GM12878 (cell line): ENCODE data around the gene TRIL. TPM values are rescaled to one million over a fixed set of nuclear protein-coding genes. Genes with fewer than 3 reads are reported as not detected.

Source experiments
- ATAC-seq: fragments of 200-7000 bp; cut with Tn5 transposase; 3 replicates; pipeline ENCODE4 v1.9.1; 2020; ENCODE audit warnings: mild to moderate bottlenecking, moderate library complexity
- BruUV-seq: library from RNA; stranded (reverse); fragments of 400-500 nt; replicated peaks from 2 replicates; lab custom pipeline; 2021; lab: Mats Ljungman, UMichigan
- CTCF ChIA-PET: fragments of 300-600 bp; sonication (Branson Sonifier 250); formaldehyde crosslinking; extraction: SDS; loops from one replicate; lab custom pipeline; 2021; ENCODE audit warnings: inconsistent platforms; lab: Yijun Ruan, JAX
- POLR2A ChIA-PET: fragments of 350-600 bp; formaldehyde crosslinking; extraction: SDS; loops from one replicate; lab custom pipeline; 2021; ENCODE audit warnings: inconsistent platforms; lab: Charles Lee
- RAD21 ChIA-PET: fragments of 300-600 bp; sonication (Branson Sonifier 250); formaldehyde crosslinking; loops from one replicate; lab custom pipeline; 2023; ENCODE audit warnings: antibody characterized with exemption; ENCODE audit not compliant: unreplicated experiment; lab: Charles Lee
- SMC1A ChIA-PET: fragments of 300-600 bp; sonication (Branson Sonifier 250); formaldehyde crosslinking; loops from one replicate; lab custom pipeline; 2023; ENCODE audit not compliant: unreplicated experiment, uncharacterized antibody; lab: Charles Lee
- DNase-seq: peaks from one replicate; pipeline ENCODE4 v3.0.0-alpha.2; 2011; ENCODE audit warnings: low read depth, low spot score
- FAIRE-seq: peaks from 3 replicates; lab custom pipeline; 2011; peaks lifted over from hg19 to GRCh38; lab: Jason Lieb, UNC
- H2AFZ ChIP-seq: 2 replicates; pipeline ENCODE4 v1.6.0; 2011; ENCODE audit warnings: low read depth, low read length, control low read depth; ENCODE audit not compliant: control insufficient read depth
- H3K27ac ChIP-seq: 2 replicates; pipeline ENCODE4 v1.5.1; 2011; ENCODE audit warnings: control low read depth; ENCODE audit not compliant: control insufficient read depth, insufficient read depth
- H3K27me3 ChIP-seq, 2 experiments: replicated peaks in 1 of 2; 2 replicates each; pipeline versions ENCODE4 v1.6.0 to v1.6.1; 2011; ENCODE audit warnings: low read length in 1 of 2; ENCODE audit not compliant: control insufficient read depth in 2 of 2, insufficient read depth in 2 of 2
- H3K36me3 ChIP-seq, 2 experiments: 2 replicates each; pipeline ENCODE4 v1.5.1; 2011; ENCODE audit warnings: low read length in 1 of 2; ENCODE audit not compliant: control insufficient read depth in 2 of 2, insufficient read depth in 2 of 2
- H3K4me1 ChIP-seq: 2 replicates; pipeline ENCODE4 v1.6.1; 2011; ENCODE audit warnings: mild to moderate bottlenecking, low read length, moderate library complexity, mixed read lengths; ENCODE audit not compliant: control insufficient read depth, insufficient read depth
- H3K4me2 ChIP-seq: 2 replicates; pipeline ENCODE4 v1.6.0; 2011; ENCODE audit warnings: control low read depth; ENCODE audit not compliant: control insufficient read depth, insufficient read depth
- H3K4me3 ChIP-seq: fragments of 200-600 bp; sonication (generic); 2 replicates; pipeline ENCODE4 v1.5.1; 2016
- H3K79me2 ChIP-seq: 2 replicates; pipeline ENCODE4 v1.6.0; 2011; ENCODE audit warnings: low read length; ENCODE audit not compliant: control insufficient read depth, insufficient read depth
- H3K9ac ChIP-seq: 2 replicates; pipeline ENCODE4 v1.8.0; 2011; ENCODE audit warnings: low read length, control low read depth, mixed read lengths; ENCODE audit not compliant: control insufficient read depth, insufficient read depth
- H3K9me3 ChIP-seq: replicated peaks from 3 replicates; pipeline ENCODE4 v1.5.1; 2011; ENCODE audit warnings: mild to moderate bottlenecking, low read length; ENCODE audit not compliant: control insufficient read depth, insufficient read depth
- H4K20me1 ChIP-seq: 2 replicates; pipeline ENCODE4 v1.6.0; 2011; ENCODE audit not compliant: control insufficient read depth, insufficient read depth
- NFIC ChIP-seq: IDR thresholded peaks from 2 replicates; pipeline ENCODE4 v1.6.1; 2012; ENCODE audit warnings: low read depth, mild to moderate bottlenecking, inconsistent platforms, low read length, moderate library complexity
- NFYB ChIP-seq: IDR thresholded peaks from 2 replicates; pipeline ENCODE4 v1.6.1; 2011; ENCODE audit warnings: low read depth, mild to moderate bottlenecking, low read length, improper control_type of control experiment, moderate library complexity; ENCODE audit not compliant: insufficient read depth
- POLR2A ChIP-seq: IDR thresholded peaks from 2 replicates; pipeline ENCODE4 v1.6.1; 2011; ENCODE audit warnings: low read depth, mild to moderate bottlenecking, low read length
- RELA ChIP-seq: fragments of 450-650 bp; IDR thresholded peaks from 2 replicates; pipeline ENCODE4 v1.8.0; 2014; ENCODE audit warnings: borderline replicate concordance; ENCODE audit not compliant: partially characterized antibody
- SMARCA5 ChIP-seq: fragments of 450-650 bp; IDR thresholded peaks from 2 replicates; pipeline ENCODE4 v1.6.1; 2017; ENCODE audit warnings: mild to moderate bottlenecking
- WRNIP1 ChIP-seq: IDR thresholded peaks from 2 replicates; pipeline ENCODE4 v1.6.1; 2011; ENCODE audit warnings: low read depth, low read length, improper control_type of control experiment, borderline replicate concordance
- WGBS: methylation state at CpG from one replicate; pipeline ENCODE4 v1.1.6; 2016; ENCODE audit warnings: low lambda C conversion rate; ENCODE audit not compliant: insufficient replicate concordance, insufficient coverage; ENCODE audit errors: missing lambda C conversion rate; 5-methylcytosine and 5-hydroxymethylcytosine counted together
- in situ Hi-C: fragments of 300-500 bp; cut with MboI; formaldehyde crosslinking; loops from 9 replicates; pipeline ENCODE4 v1.14.3; 2018; ENCODE audit warnings: mixed read lengths
- intact Hi-C: fragments of 100-400 bp; cut with micrococcal nuclease; formaldehyde crosslinking; loops from one replicate; pipeline ENCODE4 v1.14.2; 2022; ENCODE audit not compliant: unreplicated experiment
- polyA plus RNA-seq, 11 experiments: library from polyadenylated mRNA; depleted of rRNA in 4 of 11; unstranded in 6 of 11; stranded (reverse) in 5 of 11; fragments of >200 nt; fragmentation: Nextera tagmentation in 4 of 11; fragmentation: Illumina TruSeq in 1 of 11; extraction: Ambion mirVana in 4 of 11; extraction: Trizol in 1 of 11; gene quantifications; 1 replicate in 1 of 11; 2 replicates in 10 of 11; pipeline versions ENCODE4 v1.2.1 to v1.2.3, GENCODE V29; 2011 to 2016; ENCODE audit warnings: inconsistent platforms in 2 of 11, missing spikeins in 2 of 11, low read depth in 1 of 11
- total RNA-seq, 4 experiments: library from RNA; depleted of rRNA in 3 of 4; stranded (reverse); fragments of >200 nt in 3 of 4; fragmentation: Illumina TruSeq in 1 of 4; extraction: Trizol in 1 of 4; gene quantifications; 2 replicates each; pipeline versions ENCODE4 v1.2.1 to v1.2.3, GENCODE V29; 2013 to 2021

Gene TRIL
- total and polyA plus RNA-seq, 10 of the 15 experiments (the other 5 are each of a cell fraction or from before 2014, with no cell fraction given): not detected

DNA sequence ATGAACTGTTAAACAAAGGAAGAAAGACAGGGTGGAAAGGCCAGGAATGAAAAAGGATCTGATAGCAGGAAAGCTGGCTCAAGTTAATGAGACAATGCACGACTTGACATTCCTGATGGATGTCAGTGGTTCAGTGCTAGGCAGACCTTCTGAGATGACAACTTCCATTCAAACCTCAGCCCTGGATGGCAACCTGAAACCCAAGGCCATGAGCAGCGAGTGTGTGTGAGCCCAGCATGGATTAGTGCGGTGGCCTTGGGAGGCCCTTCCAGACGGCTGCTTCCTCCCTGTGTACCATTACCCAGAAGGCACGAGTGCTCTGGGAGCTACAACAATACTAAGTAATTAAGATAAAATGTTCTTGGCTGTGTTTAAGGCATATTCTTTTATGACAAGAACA is 18.8 kb downstream of the TRIL start:
- ChIA-PET POLR2A (no interaction called here), SMC1A (no interaction called here), CTCF (interaction anchor here (1.2 to 2.7 kb wide), 2 partner anchors 13 to 16 kb away, joined by 3 to 16 read pairs; no protein-coding TSS in a partner anchor), RAD21 (no interaction called here)
- intact Hi-C loops (no loop called here), in situ Hi-C loops (no loop called here)
- Histone ChIP-seq H3K4me1 (no peaks in the 10 kb centered on the region), H3K79me2 (no peaks in the 10 kb centered on the region), H3K36me3 (no peaks in the 10 kb centered on the region), H2AFZ (no peak overlapping the region), H3K9ac (no peak overlapping the region), H3K4me3 (no peak overlapping the region), H3K27ac (no peak overlapping the region), H3K9me3 (no peaks in the 10 kb centered on the region), H4K20me1 (no peaks in the 10 kb centered on the region; the same call in 1 of the 2 replicates), H3K27me3 (peaks cover 0 to 7% of the 10 kb centered on the region in 2 experiments; a peak in 3 of 4 replicates), H3K4me2 (no peak overlapping the region)
- no peak for ATAC-seq
- no peak for TF ChIP-seq SMARCA5
- no peak for TF ChIP-seq NFIC
- no peak for DNase-seq
- FAIRE-seq: no peak
- no TSS peak for BruUV-seq
- WGBS: 22% methylated on average over 5 of the region's 5 CpGs

DNA sequence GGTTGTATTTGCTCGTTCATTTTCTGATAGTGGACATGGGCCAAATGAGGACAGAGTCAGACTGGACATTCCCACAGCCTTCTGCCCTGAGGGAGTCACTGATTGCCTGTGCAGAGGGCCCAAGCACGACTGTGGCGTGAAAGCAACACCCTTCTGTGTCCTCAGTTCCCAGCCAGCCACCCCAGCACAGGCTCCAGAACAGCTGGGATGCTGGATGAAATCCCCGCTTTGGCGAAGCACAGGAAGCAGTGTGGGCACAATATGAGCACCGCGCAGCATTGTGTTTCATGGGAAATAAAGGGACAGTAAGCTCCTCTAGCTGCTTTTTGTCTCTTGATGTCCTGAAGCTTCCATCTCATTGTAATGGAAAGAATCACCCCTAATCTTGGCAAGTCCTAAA is 20.5 kb downstream of the TRIL start:
- H3K4me2 ChIP-seq: no peak overlapping the region

More for the DNA sequence above, 20.5 kb downstream of the TRIL start:
- FAIRE-seq: no peak
- H3K27me3 ChIP-seq: peaks cover 0 to 7% of the 10 kb centered on the region in 2 experiments; a peak in 3 of 4 replicates
- H3K36me3 ChIP-seq: no peaks in the 10 kb centered on the region
- ChIA-PET POLR2A (no interaction called here), CTCF (interaction anchor here (2.3 kb wide), 1 partner anchor 11 kb away, joined by 11 read pairs; no protein-coding TSS in a partner anchor), SMC1A (no interaction called here), RAD21 (interaction anchor here (0.5 kb wide), 1 partner anchor 475 kb away, joined by 5 read pairs; no protein-coding TSS in a partner anchor)
- H3K9ac ChIP-seq: no peak overlapping the region
- H4K20me1 ChIP-seq: no peaks in the 10 kb centered on the region; the same call in 1 of the 2 replicates
- no peak overlapping the region for H3K27ac ChIP-seq
- WGBS: 35% methylated on average over 7 of the region's 7 CpGs
- BruUV-seq: no TSS peak
- H3K9me3 ChIP-seq: no peaks in the 10 kb centered on the region
- no peak for DNase-seq
- ATAC-seq: no peak
- intact Hi-C loops (no loop called here), in situ Hi-C loops (no loop called here)
- H3K4me1 ChIP-seq: no peaks in the 10 kb centered on the region
- no peak overlapping the region for H3K4me3 ChIP-seq
- no peaks in the 10 kb centered on the region for H3K79me2 ChIP-seq
- TF ChIP-seq WRNIP1 (no peak), NFYB (no peak), POLR2A (no peak), RELA (no peak)
- no peak overlapping the region for H2AFZ ChIP-seq
